Activated CD8-positive, alpha-beta memory T cell treated with anti-CD3 and anti-CD28 coated beads for 36 hours (primary cell): ENCODE results near the gene NACAD. TPM values are rescaled to one million over a fixed set of nuclear protein-coding genes. Genes with fewer than 3 reads are reported as not detected.

Source experiments
- CTCF ChIA-PET: fragments of 350-600 bp; sonication (Branson Sonifier 250); formaldehyde crosslinking; loops from one replicate; lab custom pipeline; 2021; ENCODE audit warnings: antibody characterized with exemption; lab: Charles Lee
- POLR2A ChIA-PET: fragments of 350-600 bp; sonication (Branson Sonifier 250); formaldehyde crosslinking; loops from one replicate; lab custom pipeline; 2021; ENCODE audit warnings: antibody characterized with exemption; lab: Charles Lee
- total RNA-seq, 2 experiments: library from RNA; stranded (reverse); gene quantifications; one replicate each; pipeline ENCODE4 v1.2.3, GENCODE V29; 2021

The NACAD gene
- total RNA-seq, 2 experiments from 2014 or later = 0.40 to 0.92 TPM

DNA sequence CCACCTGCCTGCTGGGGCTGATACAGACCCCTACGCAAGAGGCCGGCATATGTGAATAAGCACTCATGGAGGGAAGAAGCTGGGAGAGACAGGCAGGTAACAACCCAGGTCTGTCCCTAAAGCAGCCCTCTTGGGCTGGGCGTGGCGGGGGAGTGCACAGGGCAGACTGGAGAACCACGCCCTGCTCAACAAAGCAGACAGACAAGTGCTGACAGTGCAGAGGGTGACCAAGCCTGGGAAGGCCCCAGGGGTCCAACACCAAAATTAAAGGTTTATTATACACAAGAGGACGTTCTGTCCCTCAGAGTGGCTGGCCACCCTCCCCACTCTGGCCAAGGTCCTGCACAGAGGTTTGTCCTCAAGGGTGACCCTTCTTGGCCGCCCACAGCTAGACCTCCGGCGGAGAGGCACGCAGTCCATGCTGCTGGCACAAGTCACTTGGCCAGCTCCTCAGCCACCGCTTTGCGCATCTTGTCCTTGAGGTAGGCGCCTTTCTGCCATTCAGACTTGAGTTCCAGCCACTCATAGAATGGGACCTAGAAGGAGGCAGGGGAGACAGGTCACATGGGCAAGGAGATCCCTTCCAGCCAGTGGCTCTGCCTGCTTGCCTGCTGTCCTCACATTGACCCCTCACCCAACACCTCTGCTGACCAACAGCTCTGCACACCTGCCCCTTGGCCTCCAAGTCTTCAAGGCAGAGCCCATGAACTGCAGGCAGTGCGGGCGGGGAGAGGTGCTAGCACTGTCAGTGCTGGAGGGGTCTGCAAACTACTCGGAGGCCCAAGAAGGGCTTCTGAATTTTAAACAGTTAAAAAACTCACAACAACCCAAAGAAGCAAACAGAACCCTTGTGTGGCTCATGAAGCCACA, 11.4 kb upstream of the NACAD start:
- POLR2A ChIA-PET = no interaction called here
- CTCF ChIA-PET = no interaction called here

DNA sequence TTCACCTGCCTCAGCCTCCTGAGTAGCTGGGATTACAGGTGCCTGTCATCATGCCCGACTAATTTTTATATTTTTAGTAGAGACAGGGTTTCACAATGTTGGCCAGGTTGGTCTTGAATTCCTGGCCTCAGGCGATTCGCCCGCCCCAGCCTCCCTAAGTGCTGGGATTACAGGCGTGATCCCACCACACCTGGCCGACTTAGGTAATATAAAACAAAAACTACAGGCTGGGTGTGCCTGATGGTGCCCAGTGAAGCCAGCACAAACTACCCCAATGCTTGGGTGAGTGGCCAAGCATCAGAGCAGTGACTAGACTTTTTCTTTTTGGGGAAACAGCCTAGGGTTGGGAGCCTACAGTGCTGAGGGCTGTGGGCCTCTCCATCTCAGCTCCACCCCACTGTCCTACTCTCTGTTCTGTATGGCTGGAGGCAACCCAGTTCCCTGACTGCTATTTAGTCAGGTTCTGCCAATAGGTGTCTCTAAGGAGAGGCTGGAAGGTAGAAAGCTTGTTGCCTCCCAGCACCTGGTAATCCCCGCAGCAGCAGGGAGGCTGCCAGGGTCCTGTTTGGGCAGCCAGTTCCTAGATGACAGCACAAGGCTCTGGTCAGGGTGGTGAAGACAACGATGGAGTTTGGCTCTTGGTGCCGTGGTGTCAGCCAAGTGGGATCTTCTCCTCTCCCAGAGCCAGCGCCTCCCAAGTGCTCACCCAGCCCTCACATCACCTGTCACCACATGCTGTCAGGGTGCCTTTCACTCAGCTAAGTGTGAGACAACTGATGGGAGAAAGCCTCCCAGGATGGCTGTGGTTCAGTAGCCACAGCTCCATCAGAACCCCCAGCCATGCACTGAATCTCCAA, 10.4 kb upstream of the NACAD start:
- CTCF ChIA-PET = no interaction called here
- POLR2A ChIA-PET = no interaction called here

DNA sequence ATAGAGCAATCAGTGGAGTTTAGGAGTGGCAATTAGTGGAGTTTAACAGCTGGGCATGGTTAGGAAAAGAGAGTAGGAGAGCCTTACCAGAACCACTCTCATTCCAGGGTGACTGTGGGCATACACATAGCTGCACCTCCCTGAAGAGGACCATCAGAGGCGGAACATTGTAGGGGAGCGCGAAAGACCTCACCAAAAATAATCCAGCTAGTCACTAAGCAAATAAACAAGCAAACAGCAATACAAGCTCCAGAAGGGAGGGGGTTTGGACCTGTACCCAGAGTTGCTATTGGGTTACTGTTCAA, 4.1 kb upstream of the NACAD start:
- POLR2A ChIA-PET = no interaction called here
- CTCF ChIA-PET = interaction anchor here (1.4 to 1.5 kb wide), 2 partner anchors 12 to 56 kb away, joined by 4 to 9 read pairs; no protein-coding TSS in a partner anchor

DNA sequence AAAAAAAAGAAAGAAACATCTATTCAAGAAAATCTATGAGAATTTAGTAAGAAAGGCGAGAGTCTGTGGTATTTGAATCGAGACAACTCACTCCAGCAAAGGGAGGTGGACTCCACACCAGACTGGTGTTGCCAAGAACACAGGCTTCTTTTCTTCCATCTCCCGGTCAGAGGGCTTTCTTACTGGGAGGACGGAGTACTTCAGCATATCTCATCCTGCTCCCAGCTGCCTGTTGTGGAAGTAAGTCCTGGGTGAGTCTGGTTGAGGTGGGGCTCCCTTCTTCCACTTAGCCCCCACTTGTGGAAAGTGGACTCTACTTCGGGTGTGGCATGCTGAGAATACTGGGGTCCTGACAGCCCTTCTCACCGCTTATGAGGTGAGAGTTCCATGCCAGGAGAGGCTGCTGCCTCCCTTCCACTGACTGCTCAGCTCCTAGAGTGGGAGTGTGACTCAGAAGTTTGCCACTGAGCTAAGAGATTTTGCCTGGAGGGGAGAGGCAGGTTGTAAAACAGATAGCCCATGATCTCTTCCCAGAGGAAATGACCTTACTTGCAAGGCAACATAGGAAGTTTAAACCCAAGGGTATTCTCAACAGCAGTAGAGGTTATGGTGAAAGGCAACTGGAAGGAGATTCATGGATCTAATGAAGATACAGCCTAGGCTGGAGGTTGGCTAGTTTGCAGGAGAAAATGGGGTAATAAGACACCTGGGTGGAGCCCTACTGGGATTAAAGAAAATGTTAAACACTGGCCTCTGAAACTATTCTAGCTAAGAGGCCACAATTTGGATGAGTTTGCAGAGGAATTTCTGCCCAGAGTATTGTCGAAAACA, 3.5 kb upstream of the NACAD start:
- POLR2A ChIA-PET = no interaction called here
- CTCF ChIA-PET = interaction anchor here (1.4 to 1.5 kb wide), 2 partner anchors 12 to 55 kb away, joined by 4 to 9 read pairs; no protein-coding TSS in a partner anchor

DNA sequence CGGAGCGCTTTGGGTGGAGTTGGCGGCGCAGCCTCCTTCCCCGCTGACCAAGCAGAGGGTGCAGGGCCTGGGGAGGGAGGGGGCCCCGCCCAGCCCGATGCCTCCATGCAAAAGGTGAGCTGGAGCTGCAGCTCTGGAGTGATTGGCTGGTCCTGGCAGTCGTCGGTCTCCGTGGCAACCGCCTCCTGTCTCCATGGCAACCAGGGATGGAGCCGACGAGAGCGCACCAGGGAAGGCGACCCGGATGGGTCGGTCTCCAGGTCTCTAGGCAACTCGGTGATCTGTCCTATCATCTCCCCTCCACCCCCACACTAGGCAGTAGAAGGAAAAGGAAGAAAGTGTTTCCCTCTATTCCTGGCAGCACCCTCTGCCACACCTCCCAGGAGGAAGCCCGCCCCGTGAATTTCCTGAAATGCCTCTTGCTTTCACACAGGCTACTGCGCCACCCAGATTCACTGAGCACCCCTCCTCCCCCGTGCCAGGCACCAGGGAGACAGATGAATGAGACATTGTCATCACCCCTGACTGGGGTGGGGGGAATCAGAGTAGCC, 647 bp upstream of the NACAD start:
- ChIA-PET POLR2A (no interaction called here), CTCF (no interaction called here)

DNA sequence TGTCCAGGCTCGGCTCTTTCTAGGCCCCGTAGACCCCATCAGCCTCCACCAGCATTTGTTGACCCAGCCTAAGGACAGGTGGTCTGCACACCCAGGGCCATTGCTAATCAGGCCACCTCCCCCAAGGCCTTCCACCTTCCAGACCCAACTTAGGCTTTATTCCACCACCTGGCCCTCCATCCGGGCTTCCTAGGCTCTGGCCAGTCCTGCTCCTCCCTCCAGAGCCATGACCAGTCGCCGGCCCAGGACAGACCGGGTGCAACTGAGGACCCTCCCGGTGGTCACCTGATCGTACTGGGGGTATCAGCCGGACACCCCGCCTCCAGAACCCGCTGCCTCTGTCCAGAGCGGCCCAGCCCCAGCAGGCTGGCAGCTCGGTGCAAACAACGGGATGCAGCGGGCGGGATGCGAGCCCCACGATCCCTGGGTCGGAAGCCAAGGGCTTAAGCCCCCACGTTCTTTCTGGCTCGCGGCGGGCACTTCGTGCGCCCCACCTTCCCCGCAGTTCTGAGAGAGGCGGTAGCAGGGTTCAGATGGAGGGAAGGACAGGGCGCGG, 545 bp downstream of the NACAD start:
- CTCF ChIA-PET = no interaction called here
- POLR2A ChIA-PET = no interaction called here

DNA sequence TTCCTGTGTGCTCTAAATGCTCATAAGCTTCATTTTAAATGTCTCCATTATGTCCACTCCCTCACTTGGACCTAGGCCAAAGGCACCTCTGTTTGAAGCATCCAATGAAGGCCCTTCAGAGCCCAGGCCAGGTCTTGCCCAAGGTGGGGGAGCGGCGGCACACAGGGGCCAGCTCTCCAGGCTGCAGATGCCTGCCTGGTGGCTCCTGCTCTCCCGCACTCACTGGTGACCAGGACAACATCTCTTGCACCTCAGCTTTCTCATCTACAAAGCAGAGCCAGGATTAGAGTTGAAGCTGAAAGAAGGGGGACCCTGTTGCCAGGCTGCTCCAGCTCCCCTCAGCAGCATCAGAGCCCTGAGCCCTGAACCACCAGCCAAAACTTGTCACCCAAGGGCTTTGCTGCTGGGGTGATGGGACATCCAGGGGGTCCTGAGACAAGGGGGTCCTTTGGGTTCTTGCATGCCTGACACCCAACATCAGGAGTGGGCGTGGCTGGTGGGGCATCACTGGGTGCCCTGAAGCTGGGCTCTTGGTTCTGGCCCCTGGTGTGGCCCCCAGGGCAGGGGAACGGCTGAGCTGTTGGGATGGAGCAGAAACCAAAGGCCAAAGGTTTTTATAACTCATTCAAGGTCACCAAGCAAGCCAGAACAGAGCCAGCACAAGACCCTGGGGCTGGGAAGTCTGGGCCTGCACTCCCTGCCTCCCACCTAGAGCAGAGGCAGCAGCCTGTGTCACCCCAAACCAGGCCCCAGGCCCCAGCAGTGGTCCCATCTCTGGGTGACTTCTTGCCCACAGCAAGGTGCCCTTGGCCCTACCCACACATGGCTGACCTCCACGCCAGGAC, 1.2 kb downstream of the NACAD start:
- ChIA-PET POLR2A (no interaction called here), CTCF (no interaction called here)

DNA sequence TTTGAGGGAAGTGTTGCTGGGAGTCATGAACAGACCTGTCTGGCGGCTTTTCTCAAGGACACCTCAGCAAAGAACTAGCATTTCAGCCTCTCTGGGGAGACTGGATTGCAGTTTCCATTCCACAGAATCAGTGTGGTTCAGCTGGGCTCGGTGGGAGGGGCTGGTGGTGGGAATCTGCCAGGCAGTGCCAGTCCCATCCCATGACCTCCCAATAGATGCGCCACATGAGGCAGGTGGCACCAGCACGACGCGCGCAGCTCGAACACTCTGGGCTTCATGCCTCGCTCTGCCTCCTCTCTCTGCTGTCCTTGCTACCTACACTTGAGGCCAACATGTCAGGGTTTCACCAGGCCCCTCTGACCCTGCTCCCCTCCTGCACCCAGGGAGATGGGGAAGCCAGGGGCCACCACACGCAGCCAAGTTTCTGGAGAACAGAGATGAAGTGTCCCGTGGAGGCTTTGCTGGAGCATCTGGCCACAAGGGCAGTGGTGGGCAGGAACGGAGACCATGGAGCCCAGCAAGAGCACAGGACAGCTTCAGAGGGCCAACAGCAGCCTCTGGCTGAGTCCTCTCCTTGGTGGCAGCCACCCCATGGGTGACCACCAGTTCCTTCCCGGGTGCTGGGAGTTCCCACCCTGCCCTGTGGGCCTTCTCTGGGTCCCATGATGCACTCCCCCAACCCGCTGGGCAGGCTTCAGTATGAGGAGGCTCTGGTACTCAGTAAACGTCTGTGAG, 2.3 kb downstream of the NACAD start:
- ChIA-PET CTCF (no interaction called here), POLR2A (no interaction called here)

DNA sequence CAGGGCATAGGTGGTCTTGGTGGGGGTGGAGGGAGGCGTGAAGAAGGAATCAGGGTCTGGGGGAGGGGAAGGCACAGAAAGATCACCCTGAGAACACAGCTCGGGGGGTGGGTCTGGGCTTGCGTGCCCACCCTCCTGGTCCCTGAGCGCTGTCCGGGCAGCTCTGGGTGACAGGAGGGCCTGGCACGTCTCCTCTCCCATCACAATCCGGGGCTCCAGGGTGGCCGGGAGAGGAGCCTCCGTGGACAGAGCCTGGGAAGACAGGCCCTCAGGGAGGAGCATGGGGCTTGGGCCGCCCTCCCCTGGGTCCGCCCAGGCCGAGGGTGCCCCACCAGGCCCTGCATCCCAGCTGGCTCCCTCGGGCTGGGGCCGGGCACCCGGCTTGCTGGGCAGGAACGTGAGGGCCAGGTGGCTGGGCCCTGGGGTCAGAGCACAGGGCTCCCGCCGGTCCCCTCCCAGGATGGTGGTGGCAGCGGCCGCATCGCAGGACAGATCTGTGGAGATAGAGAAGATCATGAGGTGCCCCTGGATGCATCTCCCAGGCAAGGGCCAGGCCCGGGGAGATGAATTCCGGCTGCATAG, 3.1 kb downstream of the NACAD start:
- ChIA-PET POLR2A (no interaction called here), CTCF (no interaction called here)

DNA sequence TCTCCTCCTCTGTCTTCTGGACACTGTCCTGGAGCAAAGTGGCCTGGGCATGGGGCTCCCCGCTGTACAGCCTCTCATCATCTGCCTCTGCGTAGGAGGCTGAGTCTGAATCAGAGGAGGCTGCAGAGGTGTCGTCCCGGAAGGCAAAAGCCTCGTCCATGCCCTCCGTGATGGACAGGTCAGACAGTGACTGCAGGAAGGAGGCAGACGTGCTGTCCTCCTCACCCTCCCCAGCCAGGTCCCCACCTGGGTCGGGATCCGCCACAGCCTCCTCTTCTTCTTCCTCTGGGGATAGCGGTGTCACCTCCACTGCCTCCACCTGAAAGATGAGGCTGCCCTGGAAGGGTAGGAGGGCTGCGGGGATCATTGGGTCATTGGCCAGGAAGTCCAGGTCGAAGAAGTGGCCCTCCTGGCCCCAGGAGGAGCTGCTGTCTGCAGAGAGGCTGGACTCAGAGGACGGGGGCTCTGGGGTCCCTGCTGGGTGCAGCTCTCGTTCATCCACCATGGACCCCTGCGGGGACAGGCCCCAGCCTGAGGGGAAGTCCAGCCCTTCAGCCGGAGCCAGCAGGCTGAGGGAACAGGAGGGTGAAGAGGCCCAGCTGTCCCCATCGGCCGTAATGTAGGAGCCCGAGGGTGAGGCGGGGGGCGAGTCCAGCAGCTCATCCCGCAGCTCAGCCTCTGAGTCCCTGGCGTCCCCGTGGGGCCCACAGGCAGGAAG, 3.7 kb downstream of the NACAD start:
- ChIA-PET POLR2A (interaction anchor here (0.5 kb wide), 1 partner anchor 76 kb away, joined by 3 read pairs; no protein-coding TSS in a partner anchor), CTCF (no interaction called here)

DNA sequence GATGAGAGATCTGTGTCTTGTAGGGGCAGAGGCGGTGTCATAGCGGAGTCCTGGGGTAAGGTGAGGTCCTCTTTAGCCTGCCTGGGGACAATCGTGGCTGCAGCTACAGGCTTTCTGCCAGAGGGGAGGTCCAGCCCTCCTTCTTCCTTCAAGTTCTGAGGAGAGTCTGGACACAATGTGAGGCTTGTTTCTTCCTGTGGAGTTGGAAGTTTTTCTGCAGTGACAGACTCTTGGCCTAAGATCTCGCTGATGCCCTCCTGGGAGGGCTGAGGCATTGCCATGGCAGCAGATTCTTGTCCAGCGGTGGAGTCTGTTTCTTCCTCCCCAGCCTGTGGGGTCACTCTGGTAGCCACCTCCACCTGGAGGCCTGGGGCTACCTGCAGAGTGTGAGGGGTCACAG, 4.4 kb downstream of the NACAD start:
- ChIA-PET POLR2A (no interaction called here), CTCF (no interaction called here)

DNA sequence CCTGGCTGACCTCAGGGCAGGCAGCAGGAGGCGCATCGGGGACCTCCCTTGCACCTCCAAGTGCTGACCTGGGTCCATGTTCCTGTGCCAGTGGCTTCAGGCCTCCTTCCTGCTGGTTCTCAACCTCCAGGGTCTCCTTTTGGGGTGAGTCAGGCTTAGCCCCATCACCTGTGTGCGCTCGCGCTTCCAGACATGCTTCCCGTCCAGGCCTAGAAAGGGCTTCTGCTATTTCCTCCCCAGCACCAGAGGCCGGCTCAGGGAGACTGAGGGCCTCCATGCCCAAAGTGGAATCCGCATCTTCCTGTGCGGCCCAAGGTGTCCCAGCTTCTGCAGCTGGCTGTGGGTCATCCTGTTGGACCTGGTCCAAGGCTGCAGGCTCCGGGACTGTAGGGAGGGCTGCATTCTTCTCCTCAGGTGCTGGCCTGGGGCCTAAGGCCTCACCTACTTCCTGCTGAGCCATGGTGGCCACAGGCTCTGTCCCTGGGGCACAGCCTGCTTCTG, 5.9 kb downstream of the NACAD start:
- CTCF ChIA-PET = no interaction called here
- POLR2A ChIA-PET = no interaction called here

DNA sequence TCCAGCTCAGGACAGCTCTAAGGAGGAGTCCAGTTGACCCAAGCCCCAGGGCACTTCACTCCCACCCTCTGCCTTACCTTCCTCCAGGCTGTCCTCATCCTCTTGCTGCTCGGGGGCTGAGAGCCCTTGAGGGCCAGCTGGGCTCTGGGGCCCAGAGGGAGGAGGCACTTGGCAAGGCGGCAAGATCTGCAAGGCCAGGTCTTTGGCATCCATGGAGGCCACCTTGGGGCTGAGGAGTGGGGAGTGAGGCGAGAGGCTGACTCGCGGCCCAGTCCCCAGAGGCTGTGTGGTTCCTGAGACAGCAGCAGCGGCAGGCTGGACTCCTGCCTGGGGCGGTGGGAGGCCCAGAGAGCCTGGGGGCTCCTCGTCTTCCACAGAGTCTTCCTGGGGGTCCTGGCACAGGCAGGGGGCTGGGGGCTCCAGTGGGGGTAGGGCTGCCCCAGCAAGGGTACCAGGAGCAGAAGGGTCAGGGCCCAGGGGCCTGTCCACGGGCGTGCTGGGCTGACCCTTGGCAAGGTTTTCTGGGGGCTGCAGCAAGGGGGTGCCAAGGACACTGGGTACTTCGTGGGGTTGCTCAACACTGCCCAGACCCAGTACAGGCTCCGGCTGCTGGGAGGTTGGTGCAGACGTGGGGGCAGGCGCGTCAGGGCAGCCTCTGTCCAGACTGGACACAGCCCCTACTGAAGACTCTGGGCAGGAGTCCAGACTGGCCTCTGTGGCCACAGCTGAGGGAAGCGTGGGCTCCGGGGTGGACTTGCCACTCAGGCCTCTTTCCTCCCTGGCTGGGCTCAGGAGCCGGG, 6.5 kb downstream of the NACAD start:
- CTCF ChIA-PET = no interaction called here
- POLR2A ChIA-PET = no interaction called here

DNA sequence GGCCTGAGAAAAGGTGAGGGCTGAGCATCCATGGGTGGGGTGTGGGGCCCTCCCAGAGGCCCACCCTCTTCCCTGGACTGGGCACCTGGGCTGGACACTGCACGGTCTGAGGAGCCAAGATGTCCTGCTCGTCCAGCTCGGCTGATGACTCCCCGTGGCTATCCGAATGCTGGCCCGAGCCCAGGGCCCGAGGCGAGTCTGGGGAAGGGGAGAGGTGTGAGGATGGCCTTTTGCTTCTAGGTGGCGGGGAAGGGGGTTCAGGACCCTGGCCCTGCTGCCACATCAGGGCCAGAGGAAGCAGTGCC, 7.1 kb downstream of the NACAD start:
- POLR2A ChIA-PET = no interaction called here

DNA sequence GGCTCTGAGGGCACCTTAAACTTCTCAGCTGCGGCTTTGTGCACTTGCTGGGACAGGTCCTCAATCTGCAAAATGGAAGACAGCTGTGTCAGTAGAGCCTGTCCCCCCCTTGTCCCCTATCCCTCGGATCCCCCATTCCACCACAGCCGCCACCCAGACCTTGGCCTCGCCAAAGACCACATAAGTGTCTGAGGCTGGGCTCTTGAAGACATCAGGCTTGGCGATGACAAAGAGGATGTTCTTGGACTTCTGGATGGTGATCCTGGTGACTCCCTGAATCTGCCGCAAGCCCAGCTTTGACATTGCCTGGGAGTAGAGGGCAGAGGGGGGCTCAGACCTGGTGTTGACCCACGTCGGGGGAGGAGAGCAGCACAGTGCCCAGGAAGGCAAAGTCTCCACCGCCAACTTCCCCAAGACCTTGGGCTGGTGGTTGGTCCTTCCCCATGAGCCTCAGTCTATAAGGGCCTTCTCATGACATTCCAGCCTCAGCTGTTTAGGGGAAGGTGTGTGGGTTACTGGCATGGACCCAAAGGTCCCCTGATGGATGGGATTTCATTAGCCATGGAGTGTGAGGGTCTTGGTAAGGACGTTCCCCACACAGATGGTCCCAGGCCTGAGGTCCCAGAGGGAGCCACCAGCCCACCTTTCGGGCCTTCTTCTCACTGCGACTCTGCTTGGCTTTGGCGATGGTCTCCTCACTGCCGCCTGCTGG, 7.7 kb downstream of the NACAD start:
- ChIA-PET CTCF (interaction anchor here (1.0 to 1.2 kb wide), 2 partner anchors 9 to 55 kb away, joined by 3 read pairs; no protein-coding TSS in a partner anchor), POLR2A (no interaction called here)

More for the DNA sequence above, 7.1 kb downstream of the NACAD start:
- CTCF ChIA-PET = no interaction called here
